Neural cell (in vitro differentiated cells): ENCODE data around the gene ZNF10. TPM values are rescaled to one million over a fixed set of nuclear protein-coding genes. Genes with fewer than 3 reads are reported as not detected.

ENCODE experiments used
- H2AFZ ChIP-seq: fragments of 200-600, 300-800 bp; sonication (generic), shearing (Covaris generic); 2 replicates; pipeline ENCODE4 v1.6.0; 2014; ENCODE audit warnings: low read depth, mild to moderate bottlenecking, antibody characterized with exemption, low read length, moderate library complexity
- H3F3A ChIP-seq: fragments of 200-600 bp; shearing (Covaris generic); 2 replicates; pipeline ENCODE4 v1.6.1; 2016; ENCODE audit warnings: mild to moderate bottlenecking, moderate library complexity, mixed read lengths, antibody characterized with exemption, low read length; ENCODE audit not compliant: insufficient read depth, poor library complexity, severe bottlenecking
- H3K27ac ChIP-seq: fragments of 200-600, 300-800 bp; sonication (generic), shearing (Covaris generic); 2 replicates; pipeline ENCODE4 v1.5.1; 2014; ENCODE audit warnings: mild to moderate bottlenecking, low read length, moderate library complexity
- H3K27me3 ChIP-seq: fragments of 300-800, 200-600 bp; sonication (generic), shearing (Covaris generic); 2 replicates; pipeline ENCODE4 v1.6.0; 2014; ENCODE audit warnings: mild to moderate bottlenecking, low read depth, low read length, moderate library complexity; ENCODE audit not compliant: insufficient read depth
- H3K36me3 ChIP-seq: fragments of 300-800, 200-600 bp; sonication (generic), shearing (Covaris generic); 2 replicates; pipeline ENCODE4 v1.5.1; 2014; ENCODE audit warnings: mild to moderate bottlenecking, antibody characterized with exemption, low read length, moderate library complexity; ENCODE audit not compliant: insufficient read depth
- H3K4me2 ChIP-seq: fragments of 300-800, 200-600 bp; sonication (generic), shearing (Covaris generic); 2 replicates; pipeline ENCODE4 v1.6.0; 2014; ENCODE audit warnings: mild to moderate bottlenecking, low read length
- H3K4me3 ChIP-seq: fragments of 300-800, 200-600 bp; sonication (generic), shearing (Covaris generic); 2 replicates; pipeline ENCODE4 v1.5.1; 2014; ENCODE audit warnings: mild to moderate bottlenecking, low read length, moderate library complexity
- H3K79me2 ChIP-seq: fragments of 200-600 bp; shearing (Covaris generic); replicated peaks from 2 replicates; pipeline ENCODE4 v1.6.0; 2014; ENCODE audit warnings: mild to moderate bottlenecking, low read length, moderate library complexity; ENCODE audit not compliant: insufficient read depth
- H3K9ac ChIP-seq: fragments of 300-800, 200-600 bp; sonication (generic), shearing (Covaris generic); 2 replicates; pipeline ENCODE4 v1.6.1; 2016; ENCODE audit warnings: mild to moderate bottlenecking, low read length, mixed read lengths
- H3K9me2 ChIP-seq: fragments of 200-600 bp; shearing (Covaris generic); 2 replicates; pipeline ENCODE4 v1.6.1; 2016; ENCODE audit warnings: mild to moderate bottlenecking, low read length, mixed read lengths; ENCODE audit not compliant: insufficient read depth
- H3K9me3 ChIP-seq: fragments of 200-600, 300-800 bp; sonication (generic), shearing (Covaris generic); 2 replicates; pipeline ENCODE4 v1.6.1; 2016; ENCODE audit warnings: mild to moderate bottlenecking, mixed run types, low read length, moderate library complexity, mixed read lengths
- H4K20me1 ChIP-seq: fragments of 200-600 bp; shearing (Covaris generic); 2 replicates; pipeline ENCODE4 v1.6.1; 2016; ENCODE audit warnings: mild to moderate bottlenecking, mixed run types; ENCODE audit not compliant: insufficient read depth
- CTCF ChIP-seq: fragments of 450-650 bp; IDR thresholded peaks from 2 replicates; pipeline ENCODE4 v1.5.1; 2014; ENCODE audit warnings: antibody characterized with exemption, mild to moderate bottlenecking, moderate library complexity; ENCODE audit not compliant: poor library complexity, severe bottlenecking
- EP300 ChIP-seq: fragments of 450-650 bp; conservative IDR thresholded peaks from 2 replicates; pipeline ENCODE4 v1.6.1; 2014; ENCODE audit warnings: antibody characterized with exemption, mild to moderate bottlenecking, moderate library complexity; ENCODE audit not compliant: poor library complexity, severe bottlenecking
- EZH2 ChIP-seq: fragments of 200-600, 300-800 bp; shearing (Covaris generic), sonication (generic); IDR thresholded peaks from 2 replicates; pipeline ENCODE4 v1.6.1; 2014; ENCODE audit warnings: antibody characterized with exemption, low read length, borderline replicate concordance, mild to moderate bottlenecking; ENCODE audit not compliant: insufficient read depth, poor library complexity, severe bottlenecking
- MXI1 ChIP-seq: fragments of 450-650 bp; conservative IDR thresholded peaks from 2 replicates; pipeline ENCODE4 v1.6.1; 2014; ENCODE audit warnings: antibody characterized with exemption, mild to moderate bottlenecking; ENCODE audit not compliant: poor library complexity, severe bottlenecking
- POLR2AphosphoS5 ChIP-seq: IDR thresholded peaks from 2 replicates; pipeline ENCODE4 v1.6.1; 2012
- RAD21 ChIP-seq: fragments of 450-650 bp; conservative IDR thresholded peaks from 2 replicates; pipeline ENCODE4 v1.6.1; 2014; ENCODE audit warnings: antibody characterized with exemption, mild to moderate bottlenecking, moderate library complexity
- REST ChIP-seq: IDR thresholded peaks from 2 replicates; pipeline ENCODE4 v1.6.1; 2012; ENCODE audit warnings: borderline replicate concordance
- SMC3 ChIP-seq: fragments of 450-650 bp; conservative IDR thresholded peaks from 2 replicates; pipeline ENCODE4 v1.6.1; 2014; ENCODE audit warnings: antibody characterized with exemption, mild to moderate bottlenecking, moderate library complexity; ENCODE audit not compliant: poor library complexity
- TAF1 ChIP-seq: IDR thresholded peaks from 2 replicates; pipeline ENCODE4 v1.6.1; 2012; ENCODE audit warnings: low read depth
- polyA plus RNA-seq: library from polyadenylated mRNA; depleted of rRNA; stranded (reverse); fragments of >200 nt; gene quantifications from 2 replicates; pipeline ENCODE4 v1.2.3, GENCODE V29; 2014

ZNF10 gene
- polyA plus RNA-seq, 1 donor from 2014 or later: 46.5 TPM

- Histone ChIP-seq H3K79me2 (peaks cover 9% of the 10 kb centered on the region), H3K36me3 (peaks cover 75% of the 10 kb centered on the region), H3K9me2 (no peaks in the 10 kb centered on the region), H3K9ac (no peak overlapping the region), H3K4me2 (no peak overlapping the region), H4K20me1 (no peaks in the 10 kb centered on the region), H3K27ac (no peak overlapping the region), H3K4me3 (no peak overlapping the region), H2AFZ (no peak overlapping the region), H3F3A (no peaks in the 10 kb centered on the region), H3K27me3 (no peaks in the 10 kb centered on the region), H3K9me3 (peaks cover 73% of the 10 kb centered on the region)
- no peak for TF ChIP-seq REST
- TF ChIP-seq SMC3: no peak
- TF ChIP-seq RAD21: no peak
- no peak for TF ChIP-seq EP300
- TF ChIP-seq MXI1: no peak
- no peak for TF ChIP-seq EZH2
- TF ChIP-seq POLR2AphosphoS5: no peak
- no peak for TF ChIP-seq CTCF
- TF ChIP-seq TAF1: no peak
Observed at GRCh38 chr12:133107121-133107520, 23.3 kb upstream of the ZNF10 start.

GRCh38 chr12:133108150-133108549 lies 22.3 kb upstream of the ZNF10 start:
- Histone ChIP-seq H3K4me2 (no peak overlapping the region), H3K27me3 (no peaks in the 10 kb centered on the region), H3K36me3 (peaks cover 66% of the 10 kb centered on the region), H4K20me1 (no peaks in the 10 kb centered on the region), H3K9me3 (peaks cover 68% of the 10 kb centered on the region), H3K79me2 (peaks cover 10% of the 10 kb centered on the region), H3K4me3 (no peak overlapping the region), H3K27ac (no peak overlapping the region), H3K9me2 (no peaks in the 10 kb centered on the region), H3K9ac (no peak overlapping the region), H2AFZ (no peak overlapping the region), H3F3A (no peaks in the 10 kb centered on the region)
- TF ChIP-seq RAD21 (no peak), EP300 (no peak), POLR2AphosphoS5 (no peak), CTCF (no peak), EZH2 (no peak)
